Stimulated activated memory B cell treated with anti-CD40 and anti-IgM and Interleukin-4, amounts not matched to agents 10 μg/mL and 1 μg/mL and 100 μg/mL, for 72 hours (primary cell): Measurements from ENCODE around the gene LINS1.

Experiments
- ATAC-seq: fragments of 150-1000 bp; cut with Tn5 transposase; 2 replicates; pipeline ENCODE4 v1.10.0; 2021
- H3K27ac Mint-ChIP-seq: one replicate; pipeline ENCODE4 v1.8.0; 2022; ENCODE audit warnings: mild to moderate bottlenecking, mixed read lengths
- H3K27me3 Mint-ChIP-seq: one replicate; pipeline ENCODE4 v1.8.0; 2022; ENCODE audit warnings: mixed read lengths
- H3K36me3 Mint-ChIP-seq: one replicate; pipeline ENCODE4 v1.8.0; 2022; ENCODE audit warnings: mixed read lengths
- H3K4me1 Mint-ChIP-seq: one replicate; pipeline ENCODE4 v1.8.0; 2022; ENCODE audit warnings: mixed read lengths
- H3K4me3 Mint-ChIP-seq: one replicate; pipeline ENCODE4 v1.8.0; 2022; ENCODE audit warnings: mild to moderate bottlenecking, moderate library complexity, mixed read lengths
- H3K9me3 Mint-ChIP-seq: one replicate; pipeline ENCODE4 v1.8.0; 2022; ENCODE audit warnings: mixed read lengths

Gene LINS1

GRCh38 chr15:100544946-100545345 is 57.0 kb downstream of the LINS1 start:
- no peak overlapping the region for H3K27ac Mint-ChIP-seq
- no peaks in the 10 kb centered on the region for H3K4me1 Mint-ChIP-seq
- no peak overlapping the region for H3K4me3 Mint-ChIP-seq
- H3K27me3 Mint-ChIP-seq = no peaks in the 10 kb centered on the region
- no peak for ATAC-seq
- no peaks in the 10 kb centered on the region for H3K9me3 Mint-ChIP-seq
- H3K36me3 Mint-ChIP-seq = peaks cover 4% of the 10 kb centered on the region

- Mint-ChIP-seq H3K36me3 (peaks cover 6% of the 10 kb centered on the region), H3K27ac (no peak overlapping the region), H3K27me3 (no peaks in the 10 kb centered on the region), H3K4me3 (no peak overlapping the region), H3K4me1 (no peaks in the 10 kb centered on the region), H3K9me3 (no peaks in the 10 kb centered on the region)
- peak; percentile 76 for ATAC-seq
Measured at GRCh38 chr15:100544338-100544841, 57.6 kb downstream of the LINS1 start.

- H3K4me1 Mint-ChIP-seq = peaks cover 7% of the 10 kb centered on the region
- H3K27ac Mint-ChIP-seq = no peak overlapping the region
- peaks cover 6% of the 10 kb centered on the region for H3K9me3 Mint-ChIP-seq
- no peak for ATAC-seq
- H3K36me3 Mint-ChIP-seq = peaks cover 10% of the 10 kb centered on the region
- no peak overlapping the region for H3K4me3 Mint-ChIP-seq
- no peaks in the 10 kb centered on the region for H3K27me3 Mint-ChIP-seq
Measured at GRCh38 chr15:100542290-100542689, 59.7 kb downstream of the LINS1 start.

GRCh38 chr15:100537331-100537730 is 64.7 kb downstream of the LINS1 start:
- ATAC-seq = peak; percentile 97
- Mint-ChIP-seq H3K27ac (peak overlapping the region; percentile 5), H3K27me3 (peaks cover 12% of the 10 kb centered on the region), H3K4me1 (peaks cover 16% of the 10 kb centered on the region), H3K36me3 (peaks cover 10% of the 10 kb centered on the region), H3K9me3 (peaks cover 6% of the 10 kb centered on the region), H3K4me3 (no peak overlapping the region)

GRCh38 chr15:100536733-100537132 is 65.3 kb downstream of the LINS1 start:
- Mint-ChIP-seq H3K9me3 (peaks cover 6% of the 10 kb centered on the region), H3K27ac (peak overlapping the region; percentile 5), H3K4me1 (peaks cover 16% of the 10 kb centered on the region), H3K36me3 (peaks cover 10% of the 10 kb centered on the region), H3K4me3 (no peak overlapping the region), H3K27me3 (peaks cover 12% of the 10 kb centered on the region)
- ATAC-seq = no peak

- Mint-ChIP-seq H3K4me3 (no peak overlapping the region), H3K36me3 (peaks cover 4% of the 10 kb centered on the region), H3K9me3 (peaks cover under 1% of the 10 kb centered on the region), H3K4me1 (peaks cover 16% of the 10 kb centered on the region), H3K27ac (no peak overlapping the region), H3K27me3 (peaks cover 12% of the 10 kb centered on the region)
- ATAC-seq = no peak
Measured at GRCh38 chr15:100533886-100534285, 68.1 kb downstream of the LINS1 start.

GRCh38 chr15:100531823-100532327 is 70.1 kb downstream of the LINS1 start:
- H3K27ac Mint-ChIP-seq = no peak overlapping the region
- no peak for ATAC-seq

GRCh38 chr15:100531204-100531603 is 70.8 kb downstream of the LINS1 start:
- no peaks in the 10 kb centered on the region for H3K36me3 Mint-ChIP-seq
- H3K27me3 Mint-ChIP-seq = peaks cover 12% of the 10 kb centered on the region
- no peak overlapping the region for H3K27ac Mint-ChIP-seq
- no peaks in the 10 kb centered on the region for H3K4me1 Mint-ChIP-seq
- ATAC-seq = no peak
- no peak overlapping the region for H3K4me3 Mint-ChIP-seq
- H3K9me3 Mint-ChIP-seq = no peaks in the 10 kb centered on the region

More at GRCh38 chr15:100531823-100532327, 70.1 kb downstream of the LINS1 start:
- H3K4me3 Mint-ChIP-seq = no peak overlapping the region
- H3K36me3 Mint-ChIP-seq = no peaks in the 10 kb centered on the region
- H3K4me1 Mint-ChIP-seq = peaks cover 5% of the 10 kb centered on the region
- H3K9me3 Mint-ChIP-seq = no peaks in the 10 kb centered on the region
- peaks cover 12% of the 10 kb centered on the region for H3K27me3 Mint-ChIP-seq

GRCh38 chr15:100529556-100529955 is 72.4 kb downstream of the LINS1 start:
- ATAC-seq = no peak
- H3K36me3 Mint-ChIP-seq = no peaks in the 10 kb centered on the region
- H3K27me3 Mint-ChIP-seq = peaks cover 12% of the 10 kb centered on the region
- H3K4me1 Mint-ChIP-seq = no peaks in the 10 kb centered on the region
- no peaks in the 10 kb centered on the region for H3K9me3 Mint-ChIP-seq
- H3K27ac Mint-ChIP-seq = no peak overlapping the region
- H3K4me3 Mint-ChIP-seq = no peak overlapping the region

- peaks cover 12% of the 10 kb centered on the region for H3K27me3 Mint-ChIP-seq
- H3K4me1 Mint-ChIP-seq = no peaks in the 10 kb centered on the region
- no peak for ATAC-seq
- no peak within 1 kb of the TSS for H3K27ac Mint-ChIP-seq
- no peaks in the 10 kb centered on the region for H3K36me3 Mint-ChIP-seq
- no peak within 1 kb of the TSS for H3K4me3 Mint-ChIP-seq
- H3K9me3 Mint-ChIP-seq = no peaks in the 10 kb centered on the region
Measured at GRCh38 chr15:100528833-100529428, 73.1 kb downstream of the LINS1 start, which contains the start of gene CERS3. TSS of gene CERS3 (minus strand) at chr15:100528950. CDS start at chr15:100501849, 27,101 bp downstream.

GRCh38 chr15:100526027-100526481 is 75.9 kb downstream of the LINS1 start:
- Mint-ChIP-seq H3K4me1 (peaks cover 3% of the 10 kb centered on the region), H3K27ac (no peak overlapping the region), H3K9me3 (peaks cover 4% of the 10 kb centered on the region), H3K4me3 (no peak overlapping the region), H3K36me3 (peaks cover 5% of the 10 kb centered on the region), H3K27me3 (no peaks in the 10 kb centered on the region)
- ATAC-seq = no peak

GRCh38 chr15:100525436-100525835 is 76.5 kb downstream of the LINS1 start:
- H3K27me3 Mint-ChIP-seq = no peaks in the 10 kb centered on the region
- no peak overlapping the region for H3K4me3 Mint-ChIP-seq
- no peak for ATAC-seq
- H3K4me1 Mint-ChIP-seq = peaks cover 9% of the 10 kb centered on the region
- H3K9me3 Mint-ChIP-seq = peaks cover 4% of the 10 kb centered on the region
- H3K36me3 Mint-ChIP-seq = peaks cover 5% of the 10 kb centered on the region
- no peak overlapping the region for H3K27ac Mint-ChIP-seq

GRCh38 chr15:100524326-100524725 is 77.7 kb downstream of the LINS1 start:
- no peak overlapping the region for H3K4me3 Mint-ChIP-seq
- no peaks in the 10 kb centered on the region for H3K27me3 Mint-ChIP-seq
- H3K4me1 Mint-ChIP-seq = peaks cover 14% of the 10 kb centered on the region

GRCh38 chr15:100521907-100522306 is 80.1 kb downstream of the LINS1 start:
- Mint-ChIP-seq H3K9me3 (peaks cover 4% of the 10 kb centered on the region), H3K27me3 (no peaks in the 10 kb centered on the region), H3K27ac (no peak overlapping the region), H3K36me3 (peaks cover 5% of the 10 kb centered on the region), H3K4me1 (peaks cover 14% of the 10 kb centered on the region), H3K4me3 (no peak overlapping the region)
- no peak for ATAC-seq

More at GRCh38 chr15:100524326-100524725, 77.7 kb downstream of the LINS1 start:
- no peak for ATAC-seq
- Mint-ChIP-seq H3K9me3 (peaks cover 4% of the 10 kb centered on the region), H3K36me3 (peaks cover 5% of the 10 kb centered on the region), H3K27ac (no peak overlapping the region)

GRCh38 chr15:100520132-100520921 is 81.7 kb downstream of the LINS1 start:
- Mint-ChIP-seq H3K4me3 (no peak overlapping the region), H3K9me3 (peaks cover 4% of the 10 kb centered on the region), H3K27ac (no peak overlapping the region), H3K27me3 (no peaks in the 10 kb centered on the region), H3K36me3 (peaks cover 5% of the 10 kb centered on the region), H3K4me1 (peaks cover 14% of the 10 kb centered on the region)
- no peak for ATAC-seq
